Aorta (tissue), 5 donors: Measurements from ENCODE around the gene APP. TPM values are rescaled to one million over a fixed set of nuclear protein-coding genes. Genes with fewer than 3 reads are reported as not detected.

ENCODE experiments used
- ATAC-seq: fragments of 200-7000 bp; cut with Tn5 transposase; one replicate; pipeline ENCODE4 v1.9.1; 2022; ENCODE audit warnings: moderate library complexity; ENCODE audit not compliant: low FRiP score
- DNase-seq, 2 donors: peaks; one replicate each; pipeline ENCODE4 v3.0.0-alpha.2; 2020
- H3K27ac ChIP-seq, 2 donors: one replicate each; pipeline ENCODE4 v1.5.1; 2013; ENCODE audit warnings: low read length in 2 of 2, mild to moderate bottlenecking in 2 of 2, moderate library complexity in 2 of 2, control low read depth in 1 of 2, inconsistent platforms in 1 of 2, low read depth in 1 of 2
- H3K27me3 ChIP-seq, 2 donors: one replicate each; pipeline ENCODE4 v1.6.1; 2013; ENCODE audit warnings: control low read depth in 1 of 2, low read length in 1 of 2, mild to moderate bottlenecking in 1 of 2, moderate library complexity in 1 of 2; ENCODE audit not compliant: insufficient read depth in 2 of 2, control insufficient read depth in 1 of 2
- H3K36me3 ChIP-seq, 2 donors: one replicate each; pipeline ENCODE4 v1.6.1; 2013; ENCODE audit warnings: control low read depth in 1 of 2, low read length in 1 of 2, mild to moderate bottlenecking in 1 of 2; ENCODE audit not compliant: insufficient read depth in 2 of 2, control insufficient read depth in 1 of 2
- H3K4me1 ChIP-seq, 2 donors: one replicate each; pipeline ENCODE4 v1.6.1; 2013; ENCODE audit warnings: low read length in 2 of 2, control low read depth in 1 of 2, mild to moderate bottlenecking in 1 of 2, moderate library complexity in 1 of 2; ENCODE audit not compliant: insufficient read depth in 2 of 2, control insufficient read depth in 1 of 2
- H3K4me3 ChIP-seq, 2 donors: one replicate each; pipeline ENCODE4 v1.5.1; 2013; ENCODE audit warnings: low read length in 2 of 2, control low read depth in 1 of 2, mild to moderate bottlenecking in 1 of 2
- H3K9me3 ChIP-seq: one replicate; pipeline ENCODE4 v1.6.1; 2013; ENCODE audit warnings: mild to moderate bottlenecking, low read length; ENCODE audit not compliant: control insufficient read depth
- WGBS, 2 donors: extraction: QIAGEN DNeasy Blood & Tissue Kit; methylation state at CpG; one replicate each; pipeline ENCODE4 v1.1.7; 2013; 5-methylcytosine and 5-hydroxymethylcytosine counted together
- intact Hi-C, 2 donors: fragments of 100-400 bp; cut with DNase I; formaldehyde crosslinking; loops; one replicate each; pipeline versions ENCODE4 v1.14.2 to v1.15.0; 2022
- polyA plus RNA-seq, 2 donors: library from polyadenylated mRNA; stranded (reverse); fragments of 200-250 nt; gene quantifications; one replicate each; pipeline ENCODE4 v1.2.3, GENCODE V29; 2013
- total RNA-seq, 2 donors: library from RNA; stranded (reverse); fragmentation: NEBNext Ultra II Directional; extraction: Animal tissue kit (Norgen Biotek cat#: 25700); gene quantifications; one replicate each; pipeline ENCODE4 v1.2.1, GENCODE V29; 2021
- donor health status: healthy with polysubstance abuse.
- donor health status: Bipolar disorder and iron deficiency.
- donor health status: DM: no; HTN: no; CAD: no.
- donor health status: DM: no; HTN: no; CAD: no.
- donor health status: DM: yes; HTN: yes; CAD: no.

Gene APP
- total and polyA plus RNA-seq, 4 donors: 149 to 581 (median 371) TPM

DNA sequence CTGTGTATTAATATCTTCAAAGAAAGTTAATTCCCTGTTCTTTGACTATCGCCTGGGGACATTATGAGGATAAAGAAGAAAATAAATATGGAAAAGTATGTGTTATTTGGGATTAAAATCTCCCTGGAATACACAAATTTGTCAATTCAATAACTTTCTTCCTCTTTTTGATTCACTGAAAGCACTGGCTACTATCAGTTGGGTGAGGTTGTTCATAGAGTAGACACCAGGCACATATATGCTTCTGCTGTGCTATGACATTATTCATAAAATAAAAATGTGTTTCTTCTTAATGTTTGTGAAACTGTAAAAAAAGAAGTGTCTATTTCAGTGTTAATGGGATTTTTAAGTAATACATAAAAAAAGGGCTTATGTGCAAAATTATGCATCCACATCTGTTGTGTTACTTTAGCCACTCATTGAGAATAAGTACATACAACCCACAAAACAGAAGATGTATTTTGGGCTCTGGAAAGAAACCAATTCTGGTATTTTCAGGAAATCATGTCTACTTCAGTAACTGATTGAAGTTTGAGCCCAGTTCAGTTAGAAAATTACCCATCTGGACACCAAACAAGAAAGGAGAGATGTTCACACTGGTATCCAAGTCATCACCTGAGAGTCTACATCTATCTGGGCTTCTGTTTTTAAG lies 266.4 kb downstream of the APP start:
- H3K9me3 ChIP-seq: no peaks in the 10 kb centered on the region
- no peak overlapping the region for H3K4me3 ChIP-seq
- intact Hi-C loops: no loop called here
- DNase-seq (no peak), ATAC-seq (no peak)
- no peaks in the 10 kb centered on the region for H3K27me3 ChIP-seq
- H3K4me1 ChIP-seq: peaks cover 0 to 2% of the 10 kb centered on the region in 2 donors
- H3K36me3 ChIP-seq: no peaks in the 10 kb centered on the region
- WGBS, 2 donors: 90 to 96% methylated on average over 1 of the region's 1 CpG
- H3K27ac ChIP-seq: no peak overlapping the region

DNA sequence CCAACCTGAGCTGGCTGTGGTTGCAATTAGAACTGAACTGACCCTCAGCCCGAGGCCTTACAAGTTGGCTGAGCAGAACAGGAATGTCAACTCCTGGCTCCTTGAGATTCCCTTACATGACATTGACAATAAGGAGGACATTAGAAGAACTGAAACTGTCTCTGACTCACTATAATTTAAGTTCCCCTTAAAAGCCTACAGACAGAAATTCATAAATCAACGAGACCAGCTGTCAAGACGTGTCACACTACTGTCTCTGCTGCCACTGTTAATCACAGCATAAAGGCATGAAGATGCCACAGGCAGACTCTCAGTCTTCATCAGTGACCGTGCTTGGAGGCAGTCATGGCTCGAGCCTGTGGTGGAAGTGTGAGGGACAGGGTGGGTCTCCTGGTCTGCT lies 267.0 kb downstream of the APP start:
- DNase-seq (no peak), ATAC-seq (no peak)
- no peaks in the 10 kb centered on the region for H3K27me3 ChIP-seq
- H3K4me3 ChIP-seq: no peak overlapping the region
- H3K9me3 ChIP-seq: no peaks in the 10 kb centered on the region
- H3K4me1 ChIP-seq: peaks cover 0 to 2% of the 10 kb centered on the region in 2 donors
- WGBS, 2 donors: 90 to 93% methylated on average over 5 of the region's 5 CpGs
- H3K27ac ChIP-seq: no peak overlapping the region
- intact Hi-C loops: no loop called here
- no peaks in the 10 kb centered on the region for H3K36me3 ChIP-seq

DNA sequence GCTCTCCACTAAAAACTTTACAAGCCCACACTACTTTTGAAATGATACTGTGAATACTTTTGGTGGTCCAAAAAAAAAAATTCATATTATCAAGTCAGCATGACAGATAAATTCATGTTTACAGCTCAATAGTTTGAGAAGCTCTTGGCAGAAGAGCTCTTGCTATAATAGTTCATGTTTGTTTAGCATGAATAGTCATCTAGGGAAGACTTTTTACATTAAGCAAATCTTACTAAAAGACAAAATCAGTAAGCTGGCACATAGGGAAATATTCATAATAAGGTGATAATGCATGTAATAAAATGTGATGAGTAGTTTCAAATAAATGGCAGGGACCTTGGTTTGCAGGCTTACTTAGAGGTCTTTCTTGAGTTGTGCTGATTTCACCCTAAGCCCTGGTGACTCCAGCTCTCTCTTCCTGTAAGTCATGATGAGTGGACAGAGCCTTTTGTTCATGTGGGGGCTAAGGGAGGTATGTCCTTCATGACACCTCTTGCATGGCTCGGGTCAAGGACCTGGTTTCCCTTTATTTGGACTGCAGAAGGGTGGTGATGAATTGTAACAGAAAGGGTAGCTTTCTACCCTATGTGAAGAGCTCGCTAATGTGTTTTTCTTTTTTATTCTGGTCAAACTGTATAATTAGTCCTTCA lies 269.1 kb downstream of the APP start:
- Histone ChIP-seq H3K27ac (no peak overlapping the region), H3K27me3 (no peaks in the 10 kb centered on the region), H3K36me3 (no peaks in the 10 kb centered on the region), H3K4me1 (no peaks in the 10 kb centered on the region), H3K9me3 (no peaks in the 10 kb centered on the region), H3K4me3 (no peak overlapping the region)
- DNase-seq (no peak), ATAC-seq (no peak)
- 74 to 79% methylated on average over 2 of the region's 2 CpGs for WGBS, 2 donors
- intact Hi-C loops: no loop called here

DNA sequence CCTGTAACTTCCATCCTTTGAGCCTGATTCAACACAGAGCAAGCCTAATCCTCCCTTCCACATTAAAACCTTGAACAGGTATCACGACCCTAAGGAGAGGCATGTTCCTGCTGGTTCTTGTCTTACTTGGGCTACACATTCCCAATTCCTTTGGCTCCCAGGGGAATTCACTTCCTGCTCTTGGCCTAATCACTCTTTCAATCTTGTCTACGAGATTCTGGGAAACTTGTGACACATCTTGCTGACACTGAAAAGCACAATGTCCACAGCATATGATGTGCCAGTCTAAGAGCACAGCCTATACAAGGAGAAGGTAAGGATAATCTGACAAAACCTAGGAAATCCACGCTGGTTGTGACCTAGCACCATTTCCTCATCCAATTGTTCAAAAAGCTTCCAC lies 271.9 kb downstream of the APP start:
- intact Hi-C loops: loop anchor here (5.0 to 10.0 kb wide), 2 partner anchors 76 to 274 kb away; partner anchors contain the start of gene APP (in 1 of the 2)
- Histone ChIP-seq H3K27me3 (no peaks in the 10 kb centered on the region), H3K27ac (no peak overlapping the region), H3K4me3 (no peak overlapping the region), H3K36me3 (no peaks in the 10 kb centered on the region), H3K9me3 (no peaks in the 10 kb centered on the region), H3K4me1 (no peaks in the 10 kb centered on the region)
- 64 to 65% methylated on average over 3 of the region's 3 CpGs for WGBS, 2 donors
- DNase-seq: no peak
- no peak for ATAC-seq

DNA sequence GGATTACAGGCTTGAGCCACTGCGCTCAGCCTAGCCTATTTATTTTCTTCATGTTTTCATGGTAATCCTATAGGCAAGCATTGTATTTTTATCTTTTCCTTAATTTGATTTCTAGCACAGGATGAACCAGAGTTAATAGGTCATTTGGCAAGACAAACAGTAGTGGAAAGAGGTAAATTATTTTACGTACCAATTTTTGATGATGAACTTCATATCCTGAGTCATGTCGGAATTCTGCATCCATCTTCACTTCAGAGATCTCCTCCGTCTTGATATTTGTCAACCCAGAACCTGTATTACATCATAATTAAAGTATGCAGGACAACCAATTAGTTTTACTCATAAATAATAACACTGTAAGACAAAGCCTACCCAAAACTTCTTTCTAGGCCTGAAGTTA lies 273.2 kb downstream of the APP start:
- H3K36me3 ChIP-seq: no peaks in the 10 kb centered on the region
- H3K27me3 ChIP-seq: no peaks in the 10 kb centered on the region
- DNase-seq: no peak
- H3K27ac ChIP-seq: no peak overlapping the region
- no peak overlapping the region for H3K4me3 ChIP-seq
- no peaks in the 10 kb centered on the region for H3K9me3 ChIP-seq
- no peaks in the 10 kb centered on the region for H3K4me1 ChIP-seq
- no peak for ATAC-seq
- 86 to 88% methylated on average over 4 of the region's 4 CpGs for WGBS, 2 donors
- intact Hi-C loops: loop anchor here (5.0 to 10.0 kb wide), 2 partner anchors 77 to 275 kb away; partner anchors contain the start of gene APP (in 1 of the 2)

DNA sequence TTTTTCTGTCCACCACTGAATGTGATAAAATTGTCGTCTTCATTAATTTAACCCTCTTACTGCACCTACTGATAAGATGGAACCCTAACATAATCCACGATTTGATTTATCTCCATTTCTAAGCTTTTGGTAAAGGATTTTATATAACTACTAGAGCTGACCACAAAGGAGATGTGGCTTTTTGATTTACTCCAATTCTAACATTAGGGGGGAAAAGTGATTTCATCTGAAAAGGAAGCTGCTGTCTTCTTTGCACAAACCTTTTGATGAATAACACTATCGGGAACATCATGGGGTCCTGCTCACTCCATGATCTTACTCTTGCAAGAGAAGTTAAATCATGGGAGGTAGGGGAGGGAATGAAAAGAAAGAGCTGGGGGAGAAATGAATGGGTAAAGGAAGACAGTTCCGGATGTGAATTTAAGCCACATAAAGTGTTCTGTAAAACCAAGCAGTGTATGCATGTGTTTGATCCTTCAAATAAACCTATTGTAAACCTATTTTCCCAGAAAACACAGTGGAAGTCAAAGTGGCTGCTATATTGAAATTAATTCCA lies 274.0 kb downstream of the APP start:
- Histone ChIP-seq H3K36me3 (peaks cover 0 to under 1% of the 10 kb centered on the region in 2 donors), H3K4me1 (no peaks in the 10 kb centered on the region), H3K27me3 (no peaks in the 10 kb centered on the region), H3K27ac (no peak overlapping the region), H3K9me3 (no peaks in the 10 kb centered on the region), H3K4me3 (no peak overlapping the region)
- no peak for ATAC-seq
- 48 to 56% methylated on average over 4 of the region's 4 CpGs for WGBS, 2 donors
- no peak for DNase-seq
- intact Hi-C loops: loop anchor here (5.0 to 10.0 kb wide), 2 partner anchors 78 to 276 kb away; partner anchors contain the start of gene APP (in 1 of the 2)

DNA sequence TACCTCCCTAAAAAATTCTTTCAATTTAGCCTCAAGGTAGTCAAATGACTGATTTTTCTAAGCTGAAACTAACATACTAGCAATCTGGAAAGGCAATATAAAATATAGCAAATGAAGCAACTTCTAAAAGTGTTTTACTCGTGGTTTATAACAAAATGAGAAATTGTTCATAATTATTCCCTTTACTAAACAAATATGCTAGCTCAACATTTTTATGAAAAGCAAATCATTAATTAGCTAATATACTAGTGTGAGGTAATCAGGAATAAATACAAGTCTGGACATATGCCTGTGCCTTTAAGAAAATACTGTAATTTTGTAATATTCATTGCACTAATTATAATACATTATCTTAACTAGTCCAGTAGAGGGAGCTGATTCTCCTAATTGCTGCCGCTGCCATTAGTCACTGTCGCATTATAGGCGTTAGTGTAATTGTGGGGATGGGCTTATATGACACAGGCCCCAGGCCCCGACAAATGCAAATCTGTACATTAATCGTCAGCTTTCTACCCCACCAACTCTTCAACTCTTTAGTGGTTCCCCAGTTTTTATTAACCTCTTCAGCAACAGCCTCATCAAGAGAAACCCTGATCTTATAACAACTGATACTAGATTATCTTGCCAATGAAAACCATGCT lies 274.9 kb downstream of the APP start:
- no peaks in the 10 kb centered on the region for H3K27me3 ChIP-seq
- DNase-seq: peak in 1 of 2 donors; percentile 47
- H3K36me3 ChIP-seq: peaks cover 0 to 1% of the 10 kb centered on the region in 2 donors
- H3K27ac ChIP-seq: no peak overlapping the region
- H3K4me1 ChIP-seq: no peaks in the 10 kb centered on the region
- intact Hi-C loops: loop anchor here (5.0 to 10.0 kb wide), 2 partner anchors 79 to 277 kb away; partner anchors contain the start of gene APP (in 1 of the 2)
- H3K9me3 ChIP-seq: no peaks in the 10 kb centered on the region
- WGBS, 2 donors: 21% methylated on average over 6 of the region's 6 CpGs
- peak; percentile 84 for ATAC-seq
- H3K4me3 ChIP-seq: no peak overlapping the region

DNA sequence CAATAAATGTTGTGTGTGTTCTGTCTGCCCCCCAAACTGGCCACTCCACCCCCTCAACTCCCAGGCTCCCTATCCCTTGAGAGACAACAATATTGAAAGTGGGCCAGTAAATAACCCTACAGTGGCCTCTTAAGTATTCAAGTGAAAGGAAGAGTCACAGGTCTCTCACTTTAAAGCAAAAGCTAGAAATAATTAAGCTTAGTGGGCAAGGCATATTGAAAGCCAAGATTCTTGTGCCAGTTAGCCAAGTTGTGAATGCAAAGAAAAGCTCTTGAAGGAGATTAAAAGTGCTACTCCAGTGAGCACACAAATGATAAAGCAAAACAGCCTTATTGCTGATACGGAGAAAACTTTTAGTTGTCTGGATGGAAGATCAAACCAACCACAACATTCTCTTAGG lies 277.4 kb downstream of the APP start:
- DNase-seq (no peak), ATAC-seq (no peak)
- WGBS, 2 donors: 97 to 99% methylated on average over 1 of the region's 1 CpG
- H3K4me1 ChIP-seq: no peaks in the 10 kb centered on the region
- intact Hi-C loops: loop anchor here in 1 of 2 donors (10.0 kb wide), 1 partner anchor 82 kb away; no protein-coding TSS in a partner anchor
- H3K4me3 ChIP-seq: no peak overlapping the region
- H3K27me3 ChIP-seq: no peaks in the 10 kb centered on the region
- no peak overlapping the region for H3K27ac ChIP-seq
- H3K9me3 ChIP-seq: no peaks in the 10 kb centered on the region
- peaks cover 0 to 1% of the 10 kb centered on the region in 2 donors for H3K36me3 ChIP-seq
